Hematopoietic multipotent progenitor cell treated with erythropoietin and hydrocortisone succinate and interleukin-3 and kit ligand, for 8 days (in vitro differentiated cells): ENCODE measurements around the gene PARVB.

Experiments
- DNase-seq: peaks from one replicate; pipeline ENCODE4 v3.0.0-alpha.2; 2015

PARVB gene

DNA sequence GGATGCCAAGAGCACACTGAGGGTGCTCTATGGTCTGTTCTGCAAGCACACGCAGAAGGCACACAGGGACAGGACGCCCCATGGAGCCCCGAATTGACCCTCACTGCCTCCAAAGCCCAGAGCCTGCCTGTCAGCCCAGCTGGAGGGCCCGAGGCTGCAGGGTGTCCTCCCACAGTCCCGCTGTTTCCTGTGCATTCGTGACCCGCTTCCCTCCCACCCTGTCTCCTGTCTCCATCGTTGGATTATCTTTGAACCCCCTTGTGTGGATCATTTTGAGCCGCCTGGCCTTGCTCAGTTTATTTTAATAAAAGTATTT lies 182.2 kb downstream of the PARVB start:
- DNase-seq = no peak

DNA sequence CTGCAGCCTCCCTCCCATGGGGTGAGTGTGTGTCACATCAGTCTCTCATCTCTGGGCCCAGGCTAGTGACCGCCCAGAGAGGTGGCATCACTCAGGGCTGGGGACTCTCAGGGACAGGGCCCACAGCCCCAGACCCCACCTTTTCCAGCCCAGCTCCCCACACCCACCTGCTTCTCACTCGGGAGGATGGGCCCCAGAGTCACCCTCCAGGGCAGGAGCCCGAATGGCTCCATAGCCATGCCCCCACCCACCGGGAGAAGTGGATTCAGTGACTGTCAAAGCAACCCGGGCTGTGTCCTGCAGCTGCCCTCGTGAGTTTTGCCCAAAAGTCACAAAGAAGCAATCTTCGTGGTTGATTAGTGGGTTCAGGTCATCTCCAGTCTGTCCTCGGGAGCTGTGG lies 182.6 kb downstream of the PARVB start:
- DNase-seq = no peak

DNA sequence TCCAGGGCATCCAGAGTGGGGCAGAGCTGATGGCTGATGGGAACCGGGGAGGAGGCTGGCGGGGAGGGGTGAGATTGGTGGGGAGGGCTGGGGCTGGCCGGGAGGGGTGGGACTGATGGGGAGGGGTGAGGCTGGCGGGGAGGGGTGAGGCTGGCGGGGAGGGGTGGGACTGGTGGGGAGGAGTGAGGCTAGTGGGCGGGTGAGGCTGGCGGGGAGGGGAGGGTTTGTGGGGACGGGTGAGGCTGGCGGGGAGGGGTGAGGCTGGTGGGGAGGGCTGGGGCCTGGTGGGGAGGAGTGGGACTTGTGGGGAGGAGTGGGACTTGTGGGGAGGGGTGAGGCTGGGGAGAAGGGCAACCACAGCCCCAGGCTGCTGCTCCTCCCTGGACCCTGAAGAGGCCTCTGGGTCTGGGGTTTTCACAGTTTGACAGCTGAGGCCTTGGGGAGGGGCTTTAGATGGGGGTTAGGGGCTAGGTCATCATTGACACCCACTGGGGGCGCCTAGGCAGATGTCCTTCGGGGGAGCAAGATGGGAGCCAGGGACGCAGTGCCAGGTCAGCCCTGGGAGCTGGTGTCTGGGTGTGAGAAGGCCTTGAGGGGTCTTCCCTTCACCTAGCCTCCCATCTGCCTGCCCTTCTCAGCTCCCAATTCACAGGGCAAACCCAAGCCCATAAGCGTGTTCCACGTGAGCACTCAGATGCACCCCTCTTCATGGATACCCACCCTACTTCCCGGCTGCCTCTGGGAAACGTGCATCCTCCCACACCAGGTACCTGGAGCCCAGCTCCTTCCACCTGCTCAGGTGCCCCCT lies 183.3 kb downstream of the PARVB start:
- no peak for DNase-seq

DNA sequence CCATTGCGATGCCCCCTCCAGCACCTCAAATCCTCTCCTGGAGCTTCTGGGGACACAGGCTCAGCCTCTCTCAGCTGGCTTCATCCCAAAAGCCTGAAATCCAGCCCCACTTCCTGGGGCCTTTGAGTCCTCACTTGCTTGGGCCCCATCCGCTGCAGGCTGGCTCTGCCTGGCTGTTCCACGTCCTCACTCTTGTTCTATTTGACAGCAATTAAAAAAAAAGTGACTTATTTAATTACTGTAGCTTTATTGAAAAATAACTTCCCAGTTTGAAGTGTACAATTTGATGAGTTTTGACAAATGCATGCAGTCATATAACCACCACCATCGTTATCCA lies 183.8 kb downstream of the PARVB start:
- no peak for DNase-seq

DNA sequence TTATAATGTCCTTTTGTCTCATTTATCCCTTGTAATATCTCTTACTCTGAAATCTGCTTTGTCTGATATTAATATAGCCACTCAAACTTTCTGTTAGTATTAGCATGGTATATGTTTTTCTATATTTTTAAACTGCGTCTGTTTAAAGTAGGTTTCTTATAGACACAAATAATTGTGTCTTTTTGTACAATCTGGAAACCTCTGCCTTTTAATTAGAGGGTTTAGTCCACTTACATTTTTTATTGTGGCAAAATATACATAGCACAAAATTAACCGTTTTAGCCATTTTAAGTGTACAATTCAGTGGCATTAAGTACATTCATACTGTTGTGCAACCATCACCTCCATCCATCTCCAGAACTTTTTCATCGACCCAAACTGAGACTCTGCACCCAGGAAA lies 185.2 kb downstream of the PARVB start:
- DNase-seq = no peak

DNA sequence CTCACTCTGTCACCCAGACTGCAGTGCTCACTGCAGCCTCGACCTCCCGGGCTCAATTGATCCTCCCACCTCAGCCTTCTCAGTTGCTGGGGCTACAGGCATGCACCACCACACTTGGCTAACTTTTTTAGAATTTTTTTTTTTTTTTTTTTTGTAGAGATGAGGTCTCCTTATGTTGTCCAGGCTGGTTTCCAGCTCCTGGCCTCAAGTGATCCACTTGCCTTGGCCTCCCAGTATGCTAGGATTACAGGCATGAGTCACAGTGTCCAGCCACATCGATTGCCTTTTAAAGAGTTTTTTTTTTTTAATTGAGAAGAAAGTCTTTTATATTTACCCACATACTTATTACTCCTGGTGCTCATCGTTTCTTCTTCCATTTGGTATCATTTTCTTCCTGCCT lies 186.6 kb downstream of the PARVB start:
- no peak for DNase-seq

DNA sequence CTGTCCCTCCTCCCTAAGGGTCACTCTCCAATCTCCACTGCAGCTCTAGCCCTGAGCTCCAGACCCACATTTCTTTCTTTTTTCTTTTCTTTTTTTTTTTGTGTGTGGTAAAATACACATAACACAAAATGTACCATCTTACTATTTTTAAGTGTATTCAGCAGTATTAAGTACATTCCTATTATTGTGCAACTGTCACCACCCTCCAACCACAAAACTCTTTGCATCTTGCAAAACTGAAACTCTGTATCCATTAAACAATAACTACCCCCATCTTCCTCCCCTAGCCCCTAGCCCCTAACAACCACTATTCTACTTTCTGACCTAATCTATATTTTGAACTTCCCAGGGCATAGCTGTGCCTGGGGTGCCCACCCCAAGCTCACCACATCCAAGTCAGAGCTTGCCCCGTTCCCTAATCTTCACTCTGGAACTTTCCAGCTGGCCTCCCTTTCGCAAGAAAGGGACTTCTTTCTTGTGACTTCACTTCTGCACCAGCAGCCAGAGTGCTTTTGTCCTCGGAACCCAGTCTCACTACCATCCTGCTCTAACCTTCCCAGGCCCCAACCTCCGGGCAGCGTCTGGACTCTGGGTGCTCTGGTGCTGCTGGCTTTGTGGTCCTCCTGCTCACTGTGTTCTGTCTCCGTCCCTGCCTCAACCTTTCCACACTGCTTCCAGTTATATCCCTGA lies 187.3 kb downstream of the PARVB start:
- no peak for DNase-seq

DNA sequence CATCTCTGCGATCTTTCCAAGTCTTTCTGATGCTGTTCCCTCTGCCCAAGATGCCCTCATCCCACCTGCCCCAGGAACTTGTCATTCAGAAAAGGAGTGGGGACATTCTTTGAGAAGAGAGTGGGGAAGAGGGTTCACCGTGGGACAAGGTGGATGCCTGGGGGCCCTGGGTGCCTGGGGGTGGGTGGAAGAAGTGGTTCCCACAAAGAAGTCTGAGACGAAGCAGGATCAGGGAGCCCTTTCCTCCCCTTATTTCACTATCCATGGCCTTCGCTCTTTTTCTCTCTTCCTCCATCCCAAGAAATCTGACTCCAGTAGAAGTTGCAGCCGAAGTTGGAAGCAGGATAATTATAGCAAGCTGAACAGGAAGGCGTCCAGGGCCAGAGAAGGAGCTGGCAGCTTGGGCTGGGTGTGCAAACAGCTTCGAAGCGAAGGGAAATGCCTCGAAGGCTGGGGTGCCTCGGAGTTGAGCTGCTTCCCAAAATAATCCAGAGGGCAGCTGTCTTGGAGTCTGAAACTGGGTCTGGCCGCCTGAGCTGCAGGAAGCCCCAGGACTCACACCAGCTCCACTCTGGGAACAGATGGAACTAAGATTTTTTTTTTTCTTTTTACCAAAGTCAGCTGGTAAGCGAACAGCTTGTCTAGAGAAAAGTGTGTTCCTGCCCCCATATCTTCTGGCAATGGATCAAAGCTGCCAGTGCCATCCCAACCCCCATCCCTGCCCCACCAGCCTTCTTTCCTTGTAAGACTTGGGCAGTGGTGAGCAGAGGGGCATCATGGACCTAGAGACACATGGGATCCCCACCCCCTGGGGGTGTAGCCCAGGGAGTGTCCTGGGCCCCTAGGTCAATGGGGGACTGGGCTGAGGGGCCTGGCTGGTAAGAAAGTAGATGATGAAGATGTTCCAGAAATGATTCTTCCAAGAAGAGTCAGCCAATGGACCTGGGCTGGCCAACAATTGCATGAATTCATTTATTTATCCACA lies 188.1 kb downstream of the PARVB start:
- DNase-seq = no peak

DNA sequence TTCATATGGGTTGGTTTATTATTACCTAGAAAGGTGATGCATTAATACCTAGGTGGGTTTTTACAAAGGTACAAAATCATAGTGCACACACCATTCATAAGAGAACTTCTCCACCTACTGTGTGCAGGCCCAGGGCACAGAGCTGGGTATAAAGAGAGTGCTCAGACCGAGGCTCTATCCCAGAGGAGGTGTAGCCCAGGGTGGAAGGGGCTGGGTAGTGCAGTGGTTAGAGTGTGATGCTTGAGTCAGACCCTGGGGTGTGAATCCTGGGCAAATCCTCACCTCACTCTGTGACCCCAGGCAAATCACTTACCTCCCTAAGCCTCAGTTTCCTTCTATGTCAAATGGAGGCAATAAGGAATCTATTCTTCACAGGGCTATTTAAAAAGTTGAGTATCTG lies 188.8 kb downstream of the PARVB start:
- no peak for DNase-seq

DNA sequence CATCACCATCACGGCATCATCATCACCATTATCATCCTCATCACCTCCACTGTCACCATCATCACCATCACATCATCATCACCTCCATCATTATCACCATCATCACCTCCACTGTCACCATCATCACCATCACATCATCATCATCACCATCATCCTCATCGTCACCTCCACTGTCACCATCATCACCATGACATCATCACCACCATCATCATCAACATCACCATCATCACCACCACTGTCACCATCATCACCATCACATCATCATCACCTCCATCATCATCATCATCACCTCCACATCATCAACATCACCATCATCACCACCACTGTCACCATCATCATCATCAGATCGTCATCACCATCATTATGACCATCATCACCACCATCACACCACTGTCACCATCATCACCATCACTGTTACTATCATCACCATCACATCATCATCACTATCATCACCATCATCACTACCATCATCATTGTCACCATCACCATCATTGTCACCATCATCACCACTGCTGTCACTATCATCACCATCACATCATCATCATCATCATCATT lies 189.5 kb downstream of the PARVB start:
- DNase-seq = no peak

DNA sequence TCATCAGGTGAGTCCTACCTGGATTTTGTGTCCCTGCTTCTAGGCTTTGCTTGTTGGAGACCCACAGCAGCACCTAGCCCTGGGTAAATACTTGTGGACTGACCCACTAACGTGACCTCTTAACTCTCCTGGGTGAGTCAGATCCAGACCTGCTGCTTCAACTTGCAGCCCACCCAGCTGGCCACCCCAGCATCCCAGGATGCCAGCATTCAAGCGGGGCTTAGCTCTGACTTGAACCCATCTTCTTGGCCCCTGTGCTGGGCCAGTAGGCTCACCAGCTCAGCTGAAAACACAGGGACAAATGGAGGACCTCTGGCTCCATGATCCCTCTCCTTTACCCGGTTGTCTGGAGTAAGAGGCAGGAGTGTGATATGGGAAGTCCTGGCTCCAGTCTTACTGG lies 190.1 kb downstream of the PARVB start:
- no peak for DNase-seq

DNA sequence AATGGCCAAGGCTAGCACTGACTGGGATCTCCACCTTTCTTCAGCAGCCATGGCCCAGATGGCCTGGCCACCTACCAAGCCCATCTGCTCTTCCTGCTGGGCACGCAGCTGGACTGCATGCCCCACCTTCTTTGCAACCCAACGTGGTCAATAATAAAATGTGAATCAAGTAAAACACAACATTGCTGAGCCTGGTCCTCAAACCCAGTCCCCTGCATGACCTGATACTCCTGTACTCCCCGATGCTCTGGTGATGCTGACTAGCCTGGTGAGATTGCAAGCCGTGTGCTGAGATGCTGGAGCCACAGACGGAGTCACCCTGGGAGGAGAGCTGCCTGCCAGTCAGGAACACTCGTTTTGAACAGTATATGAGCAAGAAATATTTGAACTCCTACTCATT lies 190.7 kb downstream of the PARVB start:
- no peak for DNase-seq

DNA sequence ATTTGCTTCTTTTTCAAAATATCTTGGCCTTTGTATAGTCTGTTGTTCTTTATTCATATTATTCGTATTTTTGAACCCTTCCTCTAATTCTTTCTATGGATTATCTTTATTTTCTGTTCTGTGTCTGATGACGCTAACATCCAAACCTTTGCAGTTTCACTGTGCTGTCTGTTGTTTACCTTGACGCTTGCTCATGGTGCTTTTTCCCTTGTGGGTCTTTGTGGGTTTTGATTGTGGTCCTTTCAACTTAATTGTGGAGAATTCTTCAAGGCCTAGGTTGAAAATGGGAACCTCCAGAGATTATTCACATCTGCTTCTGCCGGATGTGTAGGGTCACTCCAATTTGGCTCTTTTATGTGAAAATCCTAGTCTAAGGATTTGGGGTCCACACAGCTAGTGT lies 191.2 kb downstream of the PARVB start:
- DNase-seq = no peak

DNA sequence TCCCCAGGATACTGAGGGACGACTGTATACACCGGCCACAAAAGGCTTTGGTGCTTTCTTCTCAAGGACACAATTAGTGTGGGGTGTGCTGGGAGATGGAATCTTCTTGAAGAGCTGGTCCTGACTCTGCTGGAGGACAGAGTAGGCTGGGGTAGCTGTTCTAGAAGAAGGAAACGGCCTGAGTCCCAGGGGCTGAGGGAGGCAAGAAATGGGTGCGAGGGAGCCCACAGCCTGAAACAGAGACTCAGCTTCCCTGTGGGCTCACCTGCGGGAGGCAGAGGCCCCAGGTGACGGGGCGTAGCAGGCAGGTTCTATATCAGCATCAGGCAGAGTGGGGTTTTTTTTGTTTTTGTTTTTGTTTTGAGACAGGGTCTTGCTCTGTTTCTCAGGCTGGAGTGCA lies 193.2 kb downstream of the PARVB start:
- DNase-seq = no peak

DNA sequence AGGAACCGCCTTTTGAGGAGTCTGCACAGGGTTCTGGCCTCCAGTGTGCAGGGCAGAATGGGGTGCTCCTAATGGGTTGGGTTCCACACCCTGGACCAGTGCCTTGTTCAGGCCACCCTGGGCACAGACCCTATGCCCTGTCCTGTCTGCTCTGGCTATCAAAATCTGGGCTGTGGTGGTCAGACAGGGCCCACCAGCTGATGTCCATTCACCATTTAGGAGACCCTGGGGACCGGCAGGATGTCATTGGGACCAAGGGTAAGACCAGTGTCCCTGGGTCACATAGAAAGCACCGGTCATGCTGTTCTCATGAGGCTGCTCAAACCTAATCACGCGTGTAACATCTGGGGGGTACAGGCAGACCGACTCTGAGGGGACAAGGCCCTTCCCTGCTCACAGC lies 194.0 kb downstream of the PARVB start:
- DNase-seq = no peak

DNA sequence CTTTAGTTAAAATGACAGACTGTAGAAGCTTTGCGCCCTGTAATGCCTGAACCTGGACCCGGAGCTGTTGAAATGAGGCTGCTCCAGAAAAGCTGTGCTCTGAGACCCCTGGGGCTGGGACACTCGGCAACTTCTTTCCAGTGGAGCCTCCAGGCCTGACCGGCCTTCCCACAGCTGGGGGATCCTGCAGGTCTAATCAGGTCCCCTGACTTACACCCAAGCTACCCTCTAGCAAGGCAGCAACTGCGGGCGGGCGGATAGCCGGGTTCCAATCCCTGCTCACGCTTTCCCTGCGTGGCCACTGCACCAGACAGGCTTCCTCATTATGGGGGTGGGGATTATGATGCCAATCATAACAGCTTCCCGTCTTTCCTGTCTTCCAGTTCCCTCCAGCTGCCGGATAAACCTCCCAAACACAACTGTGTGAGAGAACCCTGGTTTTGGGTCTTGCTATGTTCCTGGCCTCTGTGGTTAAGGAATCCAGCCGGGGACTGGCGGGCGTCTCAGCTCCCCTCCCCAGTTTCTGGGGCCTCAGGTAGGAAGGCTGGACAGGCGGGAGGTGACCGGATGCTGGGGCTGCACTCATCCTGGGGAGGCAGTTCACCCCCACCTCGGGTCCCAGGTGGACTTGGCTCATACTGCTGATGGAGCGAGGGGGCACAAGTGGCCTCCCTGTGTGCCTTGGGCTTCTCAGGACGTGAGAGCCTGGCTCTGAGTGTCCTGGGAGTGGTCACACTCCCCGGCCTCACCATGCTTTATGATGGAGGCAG lies 195.2 kb downstream of the PARVB start:
- no peak for DNase-seq

DNA sequence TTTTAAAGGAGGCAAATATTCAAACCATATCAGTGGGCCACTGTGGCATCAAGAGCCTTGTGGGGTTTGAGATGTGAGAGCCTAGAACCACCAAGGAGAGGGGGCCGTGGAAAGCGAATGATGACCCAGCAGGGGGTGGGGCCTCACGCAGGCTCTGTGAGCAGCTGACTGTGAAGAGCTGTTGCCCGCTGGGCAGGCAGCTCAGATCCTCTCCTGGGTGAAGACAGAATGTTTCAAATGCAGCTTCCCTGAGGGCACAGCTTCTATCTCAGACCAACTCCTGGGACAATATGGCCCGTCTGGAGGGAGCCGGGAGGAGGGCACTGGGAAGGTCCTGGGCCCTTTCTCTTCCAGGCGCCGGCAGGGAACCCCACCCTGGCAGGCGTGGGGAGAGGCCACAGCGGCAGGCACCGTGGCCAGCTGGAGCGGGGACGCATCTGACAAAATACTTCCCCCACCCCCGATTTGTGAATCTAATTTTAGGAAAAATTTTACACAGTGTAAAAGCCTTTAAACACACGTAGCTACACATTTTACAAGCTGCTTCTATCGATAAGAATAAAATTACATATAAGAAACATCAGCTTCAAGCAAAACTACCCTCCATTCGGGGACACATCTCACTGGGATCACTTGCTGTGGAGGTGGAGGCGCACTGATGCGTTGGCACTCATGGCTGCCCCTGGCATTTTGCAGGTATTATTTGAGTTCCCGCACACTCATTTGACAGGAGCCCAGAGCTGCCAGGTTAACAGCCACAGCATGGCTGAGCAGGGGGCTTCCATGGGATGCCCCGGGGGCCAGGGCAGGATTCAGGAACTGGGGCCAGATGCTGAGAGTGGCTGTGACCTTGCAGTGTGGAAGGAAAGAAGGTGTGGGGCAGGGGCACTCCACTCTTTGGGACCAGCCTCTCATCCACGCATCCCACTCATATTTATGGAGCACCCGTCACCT lies 196.9 kb downstream of the PARVB start:
- DNase-seq = no peak

DNA sequence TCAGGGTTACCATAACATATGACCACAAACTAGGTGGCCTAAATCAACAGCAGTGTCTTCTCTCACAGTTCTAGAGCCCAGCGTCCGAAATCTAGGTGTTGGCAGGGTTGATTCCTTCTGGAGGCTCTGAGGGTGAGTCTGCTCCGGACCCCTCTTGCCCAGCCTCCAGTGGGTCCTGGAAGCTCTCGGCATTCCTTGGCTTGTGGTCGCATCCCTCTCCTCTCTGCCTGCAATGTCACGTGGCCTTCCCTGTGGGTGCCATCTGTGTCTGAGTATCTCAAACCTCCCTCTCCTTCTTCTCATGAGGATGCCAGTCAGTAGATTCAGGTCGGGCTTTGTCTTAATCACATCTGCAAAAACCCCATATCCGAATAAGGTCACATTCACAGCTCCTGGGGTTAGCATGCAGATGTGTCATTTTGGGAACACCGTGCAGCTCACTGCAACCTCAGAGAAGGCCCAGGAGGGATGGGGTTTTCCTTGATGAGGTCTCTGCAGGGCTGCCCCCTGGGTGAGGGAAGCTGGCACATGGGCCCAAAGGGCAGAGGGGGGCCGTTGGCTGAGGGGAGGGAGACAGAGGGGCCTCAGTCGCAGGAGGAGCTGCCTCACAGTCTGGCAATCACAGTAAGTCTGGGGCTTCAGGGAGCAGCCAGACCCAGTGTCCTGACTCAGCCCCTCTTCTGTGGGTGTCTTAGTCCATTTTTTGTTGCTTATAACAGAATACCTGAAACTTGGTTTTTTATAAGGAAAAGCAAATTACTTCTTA lies 197.8 kb downstream of the PARVB start:
- DNase-seq = no peak
